OCI-M2 (cell line): Measurements from ENCODE around the gene RBM22.

Experiments used
- DNase-seq: peaks from one replicate; lab custom pipeline; 2025; ENCODE audit not compliant: unreplicated experiment; lab: John Stamatoyannopoulos, UW

Gene RBM22

GRCh38 chr5:150653145-150653761 lies 47.6 kb downstream of the RBM22 start:
- no peak for DNase-seq

- no peak for DNase-seq
Observed at GRCh38 chr5:150651924-150652671, 48.8 kb downstream of the RBM22 start.

DNA sequence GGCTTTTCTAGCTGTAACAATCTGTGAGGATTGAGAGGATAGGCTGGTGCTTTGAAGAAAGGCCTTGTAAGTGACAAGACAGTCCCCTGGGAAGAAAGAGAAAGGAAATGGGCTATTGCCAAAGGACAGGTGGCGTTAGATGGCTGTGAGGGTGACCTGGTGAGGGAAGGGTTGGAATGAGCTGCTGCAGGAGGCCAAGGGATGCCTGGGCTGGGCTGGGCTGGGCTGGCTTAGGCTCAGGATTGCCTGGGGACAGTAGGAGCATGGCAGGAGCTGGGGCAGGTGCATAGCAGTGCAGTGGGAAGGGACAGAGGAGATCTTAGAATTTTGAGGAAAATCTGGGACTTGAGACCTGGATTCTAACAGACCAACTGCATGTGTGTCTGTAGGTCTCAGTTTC lies 49.5 kb downstream of the RBM22 start:
- DNase-seq: no peak

DNA sequence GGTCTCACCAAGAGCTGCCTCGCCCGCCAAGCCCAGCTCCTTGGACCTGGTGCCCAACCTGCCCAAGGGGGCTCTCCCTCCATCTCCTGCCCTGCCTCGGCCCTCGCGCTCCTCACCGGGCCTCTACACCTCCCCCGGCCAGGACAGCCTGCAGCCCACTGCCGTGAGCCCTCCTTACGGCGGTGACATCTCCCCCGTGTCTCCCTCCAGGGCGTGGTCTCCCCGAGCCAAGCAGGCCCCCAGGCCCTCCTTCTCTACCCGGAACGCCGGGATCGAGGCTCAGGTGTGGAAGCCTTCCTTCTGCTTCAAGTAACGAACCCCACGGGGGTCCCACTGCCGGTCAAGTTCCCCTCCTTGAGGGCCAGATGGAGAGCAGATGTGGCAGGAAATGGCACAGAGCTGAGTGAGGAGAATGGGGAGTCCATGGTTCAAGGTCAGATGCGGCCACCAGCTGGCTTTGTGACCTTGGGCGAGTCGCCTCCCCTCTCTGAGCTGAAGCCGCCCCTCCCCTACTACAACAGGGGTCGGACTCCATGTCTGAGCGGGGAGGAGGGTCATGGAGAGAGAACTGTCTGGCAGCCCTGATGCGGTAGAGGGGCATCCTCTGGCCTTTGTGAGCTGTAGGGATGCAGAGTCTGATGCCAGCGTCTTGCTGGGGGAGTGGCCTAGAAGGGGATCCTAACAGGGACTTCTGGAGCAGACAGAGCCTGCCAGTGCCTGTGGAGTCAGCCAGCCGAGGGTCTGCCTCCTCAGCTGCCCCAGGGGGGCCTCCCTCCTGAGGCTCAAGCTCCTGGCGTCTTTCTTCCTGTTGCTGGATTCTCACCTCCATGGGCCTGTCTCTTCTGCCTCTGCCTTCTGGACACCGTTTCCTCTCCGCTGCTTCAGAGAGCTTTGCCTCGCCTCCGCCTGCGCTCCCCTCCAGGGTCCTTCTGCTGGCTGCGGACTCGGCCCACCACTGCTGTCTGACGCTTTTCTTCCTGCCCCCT lies 50.5 kb downstream of the RBM22 start:
- no peak for DNase-seq

GRCh38 chr5:150649108-150650020 lies 51.5 kb downstream of the RBM22 start:
- no peak for DNase-seq

DNA sequence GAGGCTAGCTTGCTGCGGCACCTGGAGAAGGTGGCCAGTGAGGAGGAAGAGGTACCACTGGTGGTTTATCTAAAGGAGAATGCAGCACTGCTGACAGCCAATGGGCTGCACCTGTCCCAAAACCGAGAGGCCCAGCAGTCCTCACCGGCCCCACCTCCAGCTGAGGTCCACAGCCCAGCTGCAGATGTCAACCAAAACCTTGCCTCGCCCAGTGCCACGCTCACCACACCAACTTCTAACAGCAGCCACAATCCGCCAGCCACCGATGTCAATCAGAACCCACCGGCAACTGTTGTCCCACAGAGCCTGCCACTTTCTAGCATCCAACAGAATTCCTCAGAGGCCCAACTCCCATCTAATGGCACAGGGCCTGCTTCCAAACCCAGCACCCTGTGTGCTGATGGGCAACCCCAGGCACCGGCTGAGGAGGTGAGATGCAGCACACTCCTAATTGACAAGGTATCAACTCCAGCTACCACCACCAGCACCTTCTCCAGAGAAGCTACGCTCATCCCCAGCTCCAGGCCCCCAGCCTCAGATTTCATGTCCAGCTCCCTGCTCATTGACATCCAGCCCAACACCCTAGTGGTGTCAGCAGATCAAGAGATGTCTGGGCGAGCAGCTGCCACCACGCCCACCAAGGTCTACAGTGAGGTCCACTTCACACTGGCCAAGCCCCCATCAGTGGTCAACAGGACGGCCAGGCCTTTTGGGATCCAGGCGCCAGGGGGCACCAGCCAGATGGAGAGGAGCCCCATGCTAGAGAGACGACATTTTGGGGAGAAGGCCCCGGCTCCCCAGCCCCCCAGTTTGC lies 52.4 kb downstream of the RBM22 start:
- DNase-seq: no peak

- no peak for DNase-seq
Observed at GRCh38 chr5:150647275-150648251, 53.3 kb downstream of the RBM22 start.

DNA sequence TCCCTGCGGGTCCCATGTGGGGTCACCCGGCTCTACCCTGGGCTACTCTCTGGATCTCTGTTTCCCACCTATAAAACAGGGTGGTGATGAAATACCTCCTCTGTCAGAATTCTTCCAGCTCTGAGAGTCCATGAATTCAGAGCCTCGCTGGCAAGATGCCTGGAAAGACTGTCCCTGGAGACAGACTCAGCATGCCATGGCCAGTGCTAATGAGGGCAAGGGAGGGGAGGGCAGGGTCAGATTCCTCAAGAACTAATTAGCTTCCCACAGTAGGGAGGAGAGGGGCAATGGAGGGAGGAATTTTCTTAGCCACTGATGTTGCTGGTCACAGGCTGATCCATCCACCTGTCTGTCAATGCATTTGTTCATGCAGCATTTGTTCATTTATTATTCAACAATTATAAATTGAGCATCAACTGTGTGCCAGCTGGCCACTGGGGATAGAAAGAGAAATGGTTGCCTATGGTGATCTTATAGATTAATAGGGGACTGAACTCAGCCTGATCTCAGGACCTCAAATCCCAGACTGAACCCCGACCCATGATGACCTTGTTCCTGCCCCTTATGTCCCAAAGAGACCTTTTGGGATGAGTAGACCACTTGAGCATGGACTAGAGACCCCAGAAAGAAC lies 55.7 kb downstream of the RBM22 start:
- DNase-seq: no peak

GRCh38 chr5:150644514-150644913 lies 56.3 kb downstream of the RBM22 start:
- DNase-seq: no peak

GRCh38 chr5:150644058-150644457 lies 56.8 kb downstream of the RBM22 start:
- DNase-seq: no peak

DNA sequence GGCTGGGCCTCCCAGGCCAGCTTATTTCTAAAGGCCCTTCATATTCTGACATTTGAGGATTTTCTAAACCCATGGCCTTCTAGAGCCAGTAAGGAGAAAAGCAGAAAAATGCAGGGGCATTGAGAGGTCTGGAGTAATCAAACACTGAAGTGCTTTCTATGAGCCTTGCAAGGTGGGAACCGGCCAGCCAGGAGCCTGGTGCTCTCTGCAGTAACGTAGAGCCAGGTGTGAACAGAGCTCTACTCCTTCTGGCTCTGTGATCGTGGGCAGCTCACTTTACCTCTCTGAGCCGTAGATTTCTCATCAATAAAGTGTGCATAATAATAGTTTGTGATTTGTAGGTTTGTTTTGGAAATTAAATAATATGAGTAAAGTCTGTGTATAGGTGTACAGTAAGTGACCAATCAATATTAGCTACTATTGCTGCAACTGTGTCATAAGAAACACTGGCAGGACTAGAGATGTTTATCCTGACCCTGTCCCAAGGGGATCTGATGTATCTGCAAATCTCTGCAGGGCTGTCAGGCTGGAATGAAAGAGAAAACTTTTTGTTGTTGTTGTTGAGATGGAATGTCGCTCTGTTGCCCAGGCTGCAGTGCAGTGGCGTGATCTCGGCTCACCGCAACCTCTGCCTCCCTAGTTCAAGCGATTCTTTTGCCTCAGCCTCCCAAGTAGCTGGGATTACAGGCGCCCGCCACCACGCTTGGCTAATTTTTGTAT lies 57.7 kb downstream of the RBM22 start:
- DNase-seq: no peak

DNA sequence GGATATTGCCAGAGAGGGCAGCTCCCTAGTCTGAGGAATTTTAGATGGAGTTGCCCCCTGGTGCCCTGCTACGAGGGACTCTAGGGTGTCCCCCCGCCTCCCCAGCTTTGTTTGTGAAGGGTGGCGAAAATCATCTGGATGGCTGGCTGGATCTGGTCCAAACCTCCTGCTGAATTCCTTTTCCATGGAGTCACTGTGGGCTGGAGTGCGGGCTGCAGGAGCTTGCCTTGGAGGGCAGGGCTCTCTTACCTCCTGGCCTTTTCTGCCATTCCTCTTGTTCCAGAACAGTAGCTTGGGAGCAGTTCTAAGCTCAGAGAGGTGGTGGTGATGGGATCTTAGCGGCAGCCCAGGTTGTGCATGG lies 58.3 kb downstream of the RBM22 start:
- no peak for DNase-seq

- DNase-seq: no peak
Observed at GRCh38 chr5:150641824-150642566, 58.9 kb downstream of the RBM22 start.

- DNase-seq: no peak
Observed at GRCh38 chr5:150641006-150641570, 59.8 kb downstream of the RBM22 start.
